SHP77 (cell line): ENCODE measurements around the gene MACC1.
A peak's percentile ranks its signal among the peaks of the same experiment; 100 is the strongest.
"Not testable (repeated sequence)": the region's sequence is repeated elsewhere in the genome, so short reads cannot be mapped to it uniquely, and the experiment has no call there.

Source experiments
- DNase-seq, 2 experiments: peaks; one replicate each; lab custom pipeline; 2025; lab: John Stamatoyannopoulos, UW

Gene MACC1

DNA sequence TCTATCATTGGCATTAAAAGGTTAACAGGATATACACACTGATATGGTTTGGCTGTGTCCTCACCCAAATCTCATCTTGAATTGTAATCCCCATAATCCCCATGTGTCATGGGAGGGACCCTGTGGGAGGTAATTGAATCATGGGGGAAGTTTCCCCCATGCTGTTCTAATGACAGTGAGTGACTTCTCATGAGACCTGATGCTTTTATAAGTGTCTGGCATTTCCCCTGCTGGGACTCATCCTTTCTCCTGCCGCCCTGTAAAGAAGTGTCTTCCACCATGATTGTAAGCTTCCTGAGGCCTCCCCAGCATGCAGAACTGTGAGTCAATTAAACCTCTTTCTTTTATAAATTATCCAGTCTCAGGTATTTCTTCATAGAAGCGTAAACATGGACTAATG, 9.4 kb downstream of the MACC1 start:
- DNase-seq = not testable (repeated sequence)

DNA sequence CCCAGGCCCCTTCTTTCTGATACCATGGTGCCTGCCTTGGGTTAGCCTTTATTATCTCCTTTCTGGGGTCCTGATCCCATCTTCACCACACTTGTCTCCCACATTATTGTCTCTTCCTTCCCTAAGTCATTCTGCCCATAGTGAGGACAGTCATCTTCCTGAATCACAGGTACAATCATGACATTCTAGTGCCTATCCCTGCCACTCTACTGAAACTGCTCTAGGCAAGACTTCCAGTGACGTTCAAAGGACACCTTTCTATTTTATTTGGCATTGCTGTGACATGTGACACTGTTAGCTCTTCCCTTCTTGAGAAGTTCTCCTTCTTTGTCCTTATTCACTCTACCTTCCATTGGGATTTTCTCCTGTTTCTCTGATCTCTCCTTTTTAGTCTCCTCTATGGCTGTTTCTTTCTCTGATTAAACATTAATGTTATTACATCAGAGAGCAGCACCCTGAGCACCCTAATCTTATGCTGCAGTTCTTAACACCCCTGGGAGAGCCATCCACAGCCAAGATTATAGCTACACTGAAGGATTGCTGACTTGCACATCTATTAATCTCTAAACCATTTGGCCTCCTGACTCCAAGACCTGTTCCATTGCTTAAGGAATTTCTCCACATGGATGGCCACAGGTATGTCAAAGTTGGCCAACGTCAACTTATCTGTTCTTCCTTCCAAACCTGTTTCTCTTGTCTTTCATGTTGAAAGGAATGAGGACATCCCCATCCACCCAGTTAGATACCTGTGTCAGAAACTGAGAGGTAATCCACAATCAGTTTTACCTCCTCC, 10.9 kb downstream of the MACC1 start:
- DNase-seq = no peak

- DNase-seq = no peak
Measured at GRCh38 chr7:20203316-20203715, 13.9 kb downstream of the MACC1 start.

GRCh38 chr7:20201380-20201779, 15.8 kb downstream of the MACC1 start:
- DNase-seq = no peak

- DNase-seq = no peak
Measured at GRCh38 chr7:20200971-20201370, 16.2 kb downstream of the MACC1 start.

- DNase-seq = no peak
Measured at GRCh38 chr7:20200361-20200760, 16.8 kb downstream of the MACC1 start.

DNA sequence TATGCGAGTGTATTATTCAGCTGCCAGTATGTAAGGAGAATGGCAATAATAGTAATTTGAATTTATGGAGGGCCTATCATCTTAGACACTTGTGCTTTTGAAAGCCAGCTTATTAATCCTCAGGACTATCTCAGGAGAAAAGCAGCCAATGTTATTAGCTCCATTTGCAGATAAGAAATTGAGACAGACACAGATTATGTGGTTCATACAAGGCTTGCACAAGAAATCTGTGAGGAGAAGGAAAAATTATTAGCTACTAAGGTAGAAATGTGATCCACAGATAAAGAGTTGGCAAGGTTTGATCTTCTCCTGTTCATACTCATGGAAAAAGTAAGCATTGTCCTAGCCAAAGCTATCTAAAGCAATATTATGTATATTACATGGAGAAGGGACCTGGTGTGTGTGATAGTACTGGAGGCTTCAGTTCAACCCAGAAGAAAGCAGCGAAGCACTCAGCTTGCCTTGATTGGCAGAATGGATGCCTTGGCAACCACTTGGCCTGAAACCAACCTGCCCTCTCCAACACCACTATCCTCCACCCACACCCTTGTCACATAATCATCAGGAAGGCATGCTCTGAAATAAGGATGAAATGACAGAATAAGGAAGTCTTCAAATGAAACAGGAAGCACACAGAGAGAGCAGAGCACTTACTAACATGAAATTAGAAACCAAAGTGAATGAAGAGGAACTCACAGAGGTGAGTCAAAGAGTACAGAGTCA, 18.0 kb downstream of the MACC1 start:
- peak; percentile 44 to 45 for DNase-seq

- DNase-seq = no peak
Measured at GRCh38 chr7:20198260-20198659, 18.9 kb downstream of the MACC1 start.

GRCh38 chr7:20197837-20198236, 19.3 kb downstream of the MACC1 start:
- DNase-seq = no peak

DNA sequence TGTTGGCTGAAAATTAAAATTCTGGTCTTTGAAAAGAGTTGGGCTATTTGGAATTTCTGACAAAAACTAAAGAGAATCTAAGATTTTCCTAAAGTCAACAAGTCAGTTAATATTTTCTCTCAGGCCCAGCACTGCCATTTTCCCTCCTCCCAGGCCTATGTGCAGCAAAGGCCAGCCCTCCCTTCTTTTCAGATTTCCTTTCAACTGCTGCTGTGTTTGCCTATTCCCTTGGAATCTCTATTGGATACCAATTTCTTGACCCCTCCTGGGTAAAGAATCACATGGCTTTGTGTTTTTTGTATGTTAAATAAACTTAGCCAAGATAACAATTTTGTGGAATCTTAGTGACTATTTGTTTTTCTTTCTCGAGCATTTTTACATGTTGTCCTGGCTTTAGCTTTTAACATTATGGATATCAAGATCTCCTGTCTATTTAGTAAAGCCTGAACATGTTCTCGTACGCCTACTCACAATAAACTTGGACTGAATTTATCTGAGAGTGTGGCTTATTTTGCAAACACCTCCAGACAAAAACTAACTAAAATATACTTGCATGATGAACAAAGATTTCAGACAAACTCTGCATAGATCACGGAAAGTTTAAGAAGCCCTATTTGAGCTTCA, 19.9 kb downstream of the MACC1 start:
- DNase-seq = no peak

GRCh38 chr7:20194343-20194995, 22.7 kb downstream of the MACC1 start:
- DNase-seq = no peak

DNA sequence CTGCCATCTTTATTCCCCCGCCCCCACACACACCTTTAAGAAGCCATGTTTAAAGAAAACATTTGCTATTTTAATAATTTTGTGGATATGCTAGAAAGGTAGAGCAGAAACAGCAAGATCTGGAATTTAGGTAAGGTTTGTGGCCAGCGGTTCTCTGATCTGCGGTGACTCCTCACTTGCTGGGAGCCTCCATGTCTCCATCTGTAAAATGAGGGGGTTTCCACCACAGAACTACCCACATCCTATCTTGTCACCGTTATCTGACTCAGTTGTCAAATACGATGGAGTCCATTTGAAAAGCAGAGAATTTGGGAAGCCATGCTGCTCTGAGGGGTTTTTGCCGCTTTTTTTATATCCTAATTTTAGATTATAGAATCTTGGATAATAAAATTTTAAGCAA, 23.3 kb downstream of the MACC1 start:
- DNase-seq = no peak

DNA sequence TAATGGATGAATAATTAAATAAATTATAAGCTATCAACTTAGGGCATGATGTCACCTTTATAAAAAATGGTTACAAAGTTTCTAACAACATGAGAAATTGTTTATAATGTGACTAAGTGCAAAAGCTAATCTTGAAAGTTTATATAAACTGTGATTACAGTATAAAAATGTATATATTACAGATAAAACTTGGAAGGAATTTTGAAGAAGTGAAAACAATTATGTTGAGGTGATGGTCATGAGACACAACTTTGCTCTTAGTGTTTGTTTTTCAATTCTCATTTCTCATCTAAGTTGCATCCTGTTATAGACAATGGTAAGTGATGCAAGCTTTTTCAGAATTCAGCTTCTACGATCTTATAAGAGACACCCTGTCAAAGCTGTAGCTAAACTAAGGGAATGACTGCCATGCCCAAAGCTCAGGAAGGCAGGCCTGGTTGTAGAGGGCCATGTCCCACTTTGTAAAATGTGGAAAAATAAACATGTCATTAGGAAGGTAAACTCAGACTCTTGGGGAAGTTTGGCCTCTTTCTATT, 23.9 kb downstream of the MACC1 start:
- no peak for DNase-seq

GRCh38 chr7:20191391-20191869, 25.8 kb downstream of the MACC1 start:
- DNase-seq = peak; percentile 23 to 31

- no peak for DNase-seq
Measured at GRCh38 chr7:20190560-20191390, 26.4 kb downstream of the MACC1 start.

- no peak for DNase-seq
Measured at GRCh38 chr7:20189852-20190251, 27.3 kb downstream of the MACC1 start.

- no peak for DNase-seq
Measured at GRCh38 chr7:20188567-20188966, 28.6 kb downstream of the MACC1 start.

- not testable (repeated sequence) for DNase-seq
Measured at GRCh38 chr7:20187850-20188249, 29.3 kb downstream of the MACC1 start.

DNA sequence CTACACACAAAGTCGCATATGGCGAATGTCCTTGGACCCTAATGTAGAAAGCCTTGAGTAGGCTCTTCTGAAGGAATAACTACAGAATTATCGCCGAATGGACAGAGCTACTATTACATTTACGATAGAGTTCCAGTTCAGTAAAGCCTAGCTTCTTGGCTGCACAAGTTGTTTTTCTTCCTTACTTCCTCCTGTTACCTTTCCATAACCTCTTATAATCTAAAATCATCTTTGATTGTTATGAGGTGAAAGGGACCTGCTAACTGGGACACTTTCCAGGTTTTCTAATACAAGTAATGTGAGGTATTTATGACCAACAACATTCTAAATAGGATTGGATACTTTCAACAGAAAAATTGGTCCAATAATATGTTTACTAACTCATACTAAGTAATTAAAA, 31.2 kb downstream of the MACC1 start:
- DNase-seq = no peak

- DNase-seq = no peak
Measured at GRCh38 chr7:20183086-20183485, 34.1 kb downstream of the MACC1 start.

DNA sequence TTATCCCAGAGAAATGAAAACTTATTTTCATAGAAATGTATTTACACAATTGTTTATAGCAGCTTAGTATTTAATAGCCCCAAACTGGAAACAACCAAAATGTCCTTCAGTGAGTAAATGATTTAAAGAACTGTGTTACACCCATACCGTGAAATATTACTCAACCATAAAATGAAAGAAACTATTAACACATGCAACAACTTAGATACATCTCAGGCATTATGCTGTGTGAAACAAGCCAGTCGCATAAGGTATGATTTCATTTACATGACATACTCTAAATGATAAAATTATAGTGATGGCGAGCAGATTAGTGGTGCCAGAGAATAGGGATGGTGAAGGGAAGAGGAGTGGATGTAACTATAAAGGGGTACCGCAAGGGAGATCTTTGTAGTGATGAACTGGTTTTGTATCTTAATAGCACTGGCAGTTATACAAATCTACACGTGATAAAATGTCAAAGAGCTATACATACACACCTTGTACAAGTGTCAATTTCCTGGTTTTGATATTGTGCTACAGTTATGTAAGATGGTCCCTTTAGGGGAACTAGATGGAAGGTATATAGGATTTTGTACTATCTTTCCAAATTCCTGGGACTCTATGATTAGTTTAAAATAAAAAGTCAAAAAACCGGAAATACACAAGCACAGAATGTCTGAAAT, 40.5 kb downstream of the MACC1 start:
- DNase-seq = no peak
